ENCODE results near the gene ITSN1.

DNA sequence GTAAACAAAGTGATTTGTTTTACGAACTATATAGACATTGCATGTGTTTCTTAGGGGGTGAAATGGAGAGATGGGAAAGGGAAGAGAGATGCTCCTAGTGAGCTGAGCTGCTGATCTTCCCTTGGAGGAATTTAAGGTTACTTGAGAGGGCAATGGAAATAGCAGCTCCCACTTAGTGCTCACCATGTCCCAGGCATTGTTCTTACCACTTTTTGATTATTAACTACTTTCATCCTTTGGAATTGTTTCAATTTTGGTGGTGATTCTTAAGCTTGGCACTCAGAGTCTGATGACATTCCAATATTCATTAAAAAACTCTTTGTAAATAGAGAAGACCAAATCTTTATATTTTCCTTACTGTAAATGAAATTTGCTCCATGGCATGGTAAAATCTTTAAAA is 124.9 kb downstream of the ITSN1 start:
- TF ChIP-seq, protein P1, sequence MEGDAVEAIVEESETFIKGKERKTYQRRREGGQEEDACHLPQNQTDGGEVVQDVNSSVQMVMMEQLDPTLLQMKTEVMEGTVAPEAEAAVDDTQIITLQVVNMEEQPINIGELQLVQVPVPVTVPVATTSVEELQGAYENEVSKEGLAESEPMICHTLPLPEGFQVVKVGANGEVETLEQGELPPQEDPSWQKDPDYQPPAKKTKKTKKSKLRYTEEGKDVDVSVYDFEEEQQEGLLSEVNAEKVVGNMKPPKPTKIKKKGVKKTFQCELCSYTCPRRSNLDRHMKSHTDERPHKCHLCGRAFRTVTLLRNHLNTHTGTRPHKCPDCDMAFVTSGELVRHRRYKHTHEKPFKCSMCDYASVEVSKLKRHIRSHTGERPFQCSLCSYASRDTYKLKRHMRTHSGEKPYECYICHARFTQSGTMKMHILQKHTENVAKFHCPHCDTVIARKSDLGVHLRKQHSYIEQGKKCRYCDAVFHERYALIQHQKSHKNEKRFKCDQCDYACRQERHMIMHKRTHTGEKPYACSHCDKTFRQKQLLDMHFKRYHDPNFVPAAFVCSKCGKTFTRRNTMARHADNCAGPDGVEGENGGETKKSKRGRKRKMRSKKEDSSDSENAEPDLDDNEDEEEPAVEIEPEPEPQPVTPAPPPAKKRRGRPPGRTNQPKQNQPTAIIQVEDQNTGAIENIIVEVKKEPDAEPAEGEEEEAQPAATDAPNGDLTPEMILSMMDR (IDR thresholded peaks at IDR 0.05), result no peak
- no peak for TF ChIP-seq POLR2A (IDR thresholded peaks at IDR 0.05)
